Cerebellar cortex (tissue), 1 donor: ENCODE results near the gene ST6GALNAC1.
A peak's percentile ranks its signal among the peaks of the same experiment; 100 is the strongest.

ENCODE experiments used
- DNase-seq: peaks from one replicate; pipeline ENCODE4 v3.0.0-alpha.2; 2015; ENCODE audit warnings: low spot score

ST6GALNAC1 gene

DNA sequence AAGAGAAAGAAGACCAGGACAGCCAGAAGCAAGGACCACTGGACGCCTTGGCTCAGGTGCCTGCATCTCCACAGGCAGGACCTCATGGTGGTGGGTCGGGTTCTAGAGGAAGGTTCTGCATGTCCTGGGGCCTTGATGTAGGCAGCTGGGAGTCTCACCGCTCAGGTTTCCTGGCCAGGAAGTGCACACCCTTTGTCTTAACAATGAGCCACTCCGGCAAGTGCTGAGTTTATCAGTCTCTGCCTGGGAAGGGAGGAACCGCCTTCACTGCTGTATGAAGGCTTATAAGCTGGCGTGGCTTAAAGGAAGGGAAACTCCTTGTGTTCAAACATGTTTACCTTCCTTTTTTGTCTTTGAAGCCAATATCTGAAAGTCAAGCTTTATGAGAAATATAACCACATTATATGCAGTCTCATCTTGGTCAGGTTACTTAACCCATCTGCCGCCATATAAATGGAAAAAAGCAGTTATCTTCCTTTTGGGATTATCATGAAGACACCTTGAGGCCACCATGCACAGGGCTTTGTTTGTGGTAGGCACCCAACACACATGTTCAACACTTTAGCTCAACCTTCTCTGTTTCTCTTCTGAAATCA is at the start of gene ST6GALNAC1:
Gene ST6GALNAC1, minus strand, starts transcription at position 205 of the 596 bp plus-strand sequence. Its CDS starts 119 bp downstream, at position 86.
- no peak for DNase-seq

GRCh38 chr17:76691379-76692191 is 48.0 kb upstream of the ST6GALNAC1 start:
- no peak for DNase-seq

GRCh38 chr17:76690596-76691280 is 47.2 kb upstream of the ST6GALNAC1 start:
- no peak for DNase-seq

GRCh38 chr17:76689859-76690258 is 46.3 kb upstream of the ST6GALNAC1 start:
- no peak for DNase-seq

- DNase-seq = no peak
Observed at GRCh38 chr17:76688165-76688622, 44.6 kb upstream of the ST6GALNAC1 start.

DNA sequence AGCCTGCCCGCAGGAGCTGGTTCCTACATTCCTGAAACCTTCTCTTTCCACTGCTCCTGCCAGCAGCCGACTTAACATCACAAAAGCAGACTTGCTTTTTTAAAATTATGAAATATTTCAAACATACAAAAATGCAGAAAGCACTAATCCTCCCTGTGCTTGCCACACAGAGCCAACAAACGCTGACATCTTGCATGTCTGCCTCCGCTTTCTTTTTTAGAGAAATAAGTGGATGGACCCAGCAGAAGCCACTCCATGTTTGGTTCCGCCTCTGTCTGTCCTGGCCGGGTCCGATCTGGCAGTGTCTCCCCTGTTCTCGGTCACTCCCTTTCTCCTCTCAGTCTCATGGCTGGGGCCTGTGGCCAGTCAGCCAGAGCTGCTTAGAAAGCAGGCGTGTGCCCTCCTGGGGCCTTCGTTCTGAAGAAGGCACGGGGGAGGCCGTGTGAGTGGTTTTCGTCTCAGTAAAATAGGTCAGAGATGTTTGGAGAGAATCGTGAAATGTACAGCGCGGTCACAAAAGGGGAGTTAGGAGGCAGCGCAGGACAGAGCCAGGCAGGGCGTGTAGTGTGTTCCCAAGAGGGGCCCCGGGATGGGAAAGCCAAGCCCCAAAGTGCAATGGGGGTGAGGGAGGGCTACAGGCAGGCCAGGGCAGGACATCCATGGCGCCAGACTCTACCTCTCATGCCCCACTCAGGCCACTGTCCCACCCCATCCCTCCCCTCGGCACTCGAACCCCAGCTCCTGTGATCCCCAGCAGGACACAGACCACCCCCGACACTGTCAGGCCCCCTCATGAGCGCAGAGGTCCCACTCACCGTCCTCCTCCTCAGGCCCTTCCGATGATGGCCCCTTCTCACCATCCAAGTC is 44.0 kb upstream of the ST6GALNAC1 start:
- peak; percentile 22 for DNase-seq

GRCh38 chr17:76686538-76687297 is 43.2 kb upstream of the ST6GALNAC1 start:
- DNase-seq = no peak

- no peak for DNase-seq
Observed at GRCh38 chr17:76685846-76686245, 42.3 kb upstream of the ST6GALNAC1 start.

DNA sequence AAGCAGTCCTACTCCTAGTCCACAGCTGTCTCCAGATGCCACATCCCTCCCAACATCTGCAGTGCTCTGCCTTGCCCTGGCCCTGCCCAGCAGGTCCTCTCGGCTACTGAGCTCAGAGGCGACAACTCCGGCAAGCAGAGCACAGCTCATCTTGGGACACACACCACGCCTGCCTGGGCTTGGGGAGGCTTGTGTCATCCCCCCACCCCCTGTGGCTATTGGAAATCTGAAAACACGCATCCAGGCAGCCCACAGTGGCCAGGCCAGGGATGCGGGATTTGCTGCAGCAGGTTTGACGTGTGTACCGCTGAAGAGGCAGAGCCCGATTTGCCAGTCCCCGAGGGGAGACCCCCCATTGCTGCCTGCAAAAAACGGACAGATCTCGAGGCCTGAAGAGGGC is 41.8 kb upstream of the ST6GALNAC1 start:
- DNase-seq = no peak

DNA sequence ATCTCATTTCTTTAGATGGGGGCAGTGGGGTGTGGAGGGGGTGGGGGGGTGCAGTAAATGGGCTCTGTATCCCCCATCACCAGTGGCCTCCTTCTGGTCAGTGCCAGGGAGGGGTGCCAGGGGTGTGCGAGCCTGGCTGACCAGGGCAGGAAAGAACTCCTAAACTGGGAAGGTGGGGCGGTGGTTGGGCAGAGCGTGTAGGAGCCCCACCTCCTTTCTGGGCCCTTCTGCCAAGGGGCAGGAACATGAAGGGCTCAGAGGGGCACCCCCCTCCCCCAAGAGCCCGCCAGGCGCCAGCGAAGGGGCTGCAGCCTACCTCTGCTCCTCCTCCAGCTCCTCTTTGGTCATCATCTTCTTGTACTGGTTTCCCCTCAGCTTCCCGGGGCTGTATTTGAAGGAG is 41.2 kb upstream of the ST6GALNAC1 start:
- no peak for DNase-seq

DNA sequence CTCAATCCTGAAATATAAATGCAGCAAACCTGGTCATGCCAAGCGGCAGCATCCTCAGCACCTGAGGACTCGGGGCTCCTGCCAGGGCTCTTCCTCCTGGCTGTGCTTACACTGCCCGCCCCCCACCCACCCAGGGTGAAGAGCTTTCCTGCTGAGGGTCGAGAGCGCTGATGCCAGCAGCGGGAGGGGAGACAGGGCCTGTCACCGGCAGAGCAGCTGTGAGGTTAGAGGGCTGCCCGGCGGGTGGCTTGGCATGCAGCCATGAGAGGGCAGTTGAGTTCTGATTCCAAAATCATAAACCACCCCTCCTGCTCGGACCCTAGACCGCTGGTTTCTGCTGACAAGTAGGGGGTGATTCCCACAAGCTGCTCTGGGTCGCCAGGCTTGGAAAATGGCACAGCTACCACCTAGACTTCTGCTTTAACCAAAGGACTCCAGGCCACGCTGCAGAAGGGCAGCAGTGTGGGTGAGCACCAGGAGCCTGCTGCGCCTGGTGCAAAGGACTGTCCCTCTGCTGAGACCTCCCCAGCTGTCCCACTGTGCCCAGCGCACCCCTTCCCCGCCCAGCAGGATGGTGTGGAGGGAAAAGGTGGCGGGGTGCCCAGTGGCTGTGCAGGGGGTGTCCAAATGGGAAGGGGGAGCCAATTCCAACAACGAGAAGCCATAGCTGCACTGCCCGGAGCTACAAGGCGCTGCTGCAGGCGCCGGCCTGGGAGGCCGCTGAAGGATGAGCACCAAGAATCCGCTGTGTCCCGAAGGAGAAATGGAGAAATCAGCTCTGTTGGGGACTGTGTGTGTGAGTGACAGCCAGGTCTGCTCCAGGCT is 40.6 kb upstream of the ST6GALNAC1 start:
- no peak for DNase-seq

DNA sequence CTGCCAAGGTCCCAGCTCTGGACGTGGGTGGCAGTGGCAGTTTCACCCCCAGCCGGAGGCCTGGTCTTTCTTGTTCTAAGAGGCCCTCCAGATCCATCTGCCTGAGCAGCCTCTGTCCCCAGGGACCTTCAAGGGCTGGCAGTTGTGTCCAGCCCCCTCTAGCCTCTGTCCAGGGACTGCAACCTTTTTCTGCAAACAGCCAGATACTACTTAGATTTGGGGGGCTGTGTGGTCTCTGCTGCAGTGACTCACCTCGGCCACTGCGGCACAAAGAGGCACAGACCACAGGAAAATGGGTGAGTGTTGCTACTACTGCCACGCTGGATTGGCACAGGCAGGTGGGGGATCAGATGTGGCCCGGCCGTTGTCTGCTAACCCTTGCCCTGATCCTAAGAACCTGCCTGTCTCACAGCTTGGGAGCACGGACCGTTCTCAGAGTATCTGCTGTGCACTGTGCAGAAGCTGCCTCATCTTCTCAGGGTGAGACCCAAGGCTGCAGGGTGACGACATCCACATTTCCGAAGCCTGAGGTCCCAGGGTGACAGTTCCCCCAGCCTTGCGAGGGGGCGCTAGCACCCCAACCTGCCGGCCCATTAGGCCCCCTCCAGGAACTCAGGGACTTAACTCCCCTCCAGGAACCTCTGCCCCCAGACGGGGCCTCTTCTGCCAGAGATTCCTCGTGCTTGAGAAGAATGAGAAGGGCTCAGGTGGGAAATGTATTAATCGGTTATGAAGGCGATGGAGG is 39.6 kb upstream of the ST6GALNAC1 start:
- no peak for DNase-seq

GRCh38 chr17:76682296-76682695 is 38.7 kb upstream of the ST6GALNAC1 start:
- no peak for DNase-seq

GRCh38 chr17:76681222-76682137 is 37.9 kb upstream of the ST6GALNAC1 start:
- DNase-seq = peak; percentile 84

DNA sequence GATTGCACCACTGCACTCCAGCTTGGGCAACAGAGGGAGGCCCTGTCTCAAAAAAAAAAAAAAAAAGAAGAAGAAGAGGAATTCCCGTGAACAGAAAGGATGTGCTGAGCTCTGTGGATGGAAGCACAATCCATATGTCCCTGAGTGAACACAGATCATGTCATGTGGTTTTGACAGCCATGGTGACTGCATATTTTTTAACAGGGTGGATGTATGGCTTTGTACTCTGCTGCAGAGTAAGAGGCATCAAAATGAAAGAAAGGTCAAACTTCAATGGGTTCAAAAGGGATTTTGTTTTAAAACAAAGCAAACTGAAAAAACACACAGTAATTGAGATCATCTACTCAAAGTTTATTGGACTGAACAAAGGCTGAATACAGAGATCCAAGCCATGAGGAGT is 35.7 kb upstream of the ST6GALNAC1 start:
- DNase-seq = no peak

DNA sequence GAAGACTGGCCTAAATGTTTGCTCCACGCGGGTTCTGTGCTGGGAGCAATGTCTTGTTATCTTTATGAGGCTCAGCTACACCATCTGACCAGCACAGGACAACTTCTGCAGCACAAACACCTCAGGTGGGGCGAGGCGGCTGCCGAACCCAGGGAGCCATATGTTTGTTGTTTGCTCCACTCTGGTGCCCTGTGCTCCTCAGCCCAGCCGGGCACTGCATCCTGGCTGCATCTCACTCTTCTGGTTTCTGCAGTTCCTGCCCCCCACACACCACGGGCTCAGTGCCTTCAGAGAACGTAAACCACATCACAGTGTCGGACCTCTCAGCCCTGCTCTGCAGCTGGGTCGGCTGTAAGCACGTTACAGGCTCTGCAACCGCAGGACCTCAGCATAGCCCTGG is 34.8 kb upstream of the ST6GALNAC1 start:
- no peak for DNase-seq

GRCh38 chr17:76677406-76677805 is 33.8 kb upstream of the ST6GALNAC1 start:
- DNase-seq = no peak

GRCh38 chr17:76676629-76677028 is 33.1 kb upstream of the ST6GALNAC1 start:
- DNase-seq = no peak
